Measurements from ENCODE around the gene C1QL4.
"Not testable (repeated sequence)": the region's sequence is repeated elsewhere in the genome, so short reads cannot be mapped to it uniquely, and the experiment has no call there.

The C1QL4 gene

DNA sequence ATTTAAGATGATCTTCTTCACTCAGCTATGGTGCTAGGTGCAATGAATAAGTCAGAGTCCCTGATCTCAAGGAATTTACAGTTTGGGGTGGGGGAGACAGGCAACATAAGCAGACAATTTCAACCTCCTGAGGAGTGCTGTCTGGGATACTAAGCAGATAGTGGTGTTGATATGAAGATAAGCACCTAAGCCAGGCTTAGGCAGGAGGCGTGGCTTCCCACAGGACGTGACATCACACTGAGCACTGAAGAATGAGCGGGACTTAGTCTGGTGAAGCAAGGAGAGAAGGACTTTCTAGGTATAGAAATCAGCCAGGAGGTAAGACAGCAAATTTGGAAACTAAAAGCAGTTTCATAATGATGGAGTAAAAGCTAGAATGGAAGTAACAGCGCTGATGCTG, 35.2 kb downstream of the C1QL4 start:
- DNase-seq (ENCODE audit: low read depth in 2 of 2), result no peak

DNA sequence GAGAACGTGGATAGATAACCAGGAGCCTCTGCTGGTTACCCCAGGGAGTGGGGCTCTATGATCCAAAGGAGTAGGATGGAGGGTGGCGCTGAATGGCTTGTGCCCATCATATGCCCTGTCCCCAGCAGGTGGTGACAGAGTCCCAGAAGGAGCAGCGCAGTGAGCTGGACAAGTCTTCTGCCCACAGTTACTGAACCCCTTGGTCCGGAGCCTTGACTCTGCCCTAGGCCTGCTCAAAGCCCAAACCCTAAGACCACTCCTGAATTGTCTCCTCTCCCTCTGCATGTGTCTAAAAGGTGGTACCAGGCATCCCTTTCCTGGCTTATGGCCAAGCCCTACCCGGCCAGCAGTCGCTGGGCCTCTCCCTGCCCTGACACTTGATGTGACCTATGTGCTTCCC, 38.8 kb downstream of the C1QL4 start:
- no peak for DNase-seq (ENCODE audit: low read depth in 2 of 2)

DNA sequence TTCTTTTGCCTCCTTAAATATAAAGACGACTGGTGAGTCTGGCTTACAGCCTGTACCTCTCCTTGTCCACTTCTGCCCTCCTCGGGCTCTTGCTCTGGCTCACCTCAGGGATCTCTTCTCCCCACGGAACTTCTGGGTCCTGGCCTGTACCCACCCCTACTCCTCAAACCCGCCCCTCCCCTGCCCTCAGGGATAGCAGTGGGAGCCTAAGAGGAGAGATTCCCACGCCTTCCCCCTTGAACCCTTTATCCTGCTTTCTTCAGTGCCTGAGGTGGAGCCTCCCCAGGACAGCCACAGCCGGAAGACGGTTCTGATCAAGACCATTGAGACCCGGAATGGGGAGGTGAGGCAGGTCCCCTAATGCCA, 39.3 kb downstream of the C1QL4 start:
- DNase-seq (ENCODE audit: low read depth in 2 of 2), result no peak

DNA sequence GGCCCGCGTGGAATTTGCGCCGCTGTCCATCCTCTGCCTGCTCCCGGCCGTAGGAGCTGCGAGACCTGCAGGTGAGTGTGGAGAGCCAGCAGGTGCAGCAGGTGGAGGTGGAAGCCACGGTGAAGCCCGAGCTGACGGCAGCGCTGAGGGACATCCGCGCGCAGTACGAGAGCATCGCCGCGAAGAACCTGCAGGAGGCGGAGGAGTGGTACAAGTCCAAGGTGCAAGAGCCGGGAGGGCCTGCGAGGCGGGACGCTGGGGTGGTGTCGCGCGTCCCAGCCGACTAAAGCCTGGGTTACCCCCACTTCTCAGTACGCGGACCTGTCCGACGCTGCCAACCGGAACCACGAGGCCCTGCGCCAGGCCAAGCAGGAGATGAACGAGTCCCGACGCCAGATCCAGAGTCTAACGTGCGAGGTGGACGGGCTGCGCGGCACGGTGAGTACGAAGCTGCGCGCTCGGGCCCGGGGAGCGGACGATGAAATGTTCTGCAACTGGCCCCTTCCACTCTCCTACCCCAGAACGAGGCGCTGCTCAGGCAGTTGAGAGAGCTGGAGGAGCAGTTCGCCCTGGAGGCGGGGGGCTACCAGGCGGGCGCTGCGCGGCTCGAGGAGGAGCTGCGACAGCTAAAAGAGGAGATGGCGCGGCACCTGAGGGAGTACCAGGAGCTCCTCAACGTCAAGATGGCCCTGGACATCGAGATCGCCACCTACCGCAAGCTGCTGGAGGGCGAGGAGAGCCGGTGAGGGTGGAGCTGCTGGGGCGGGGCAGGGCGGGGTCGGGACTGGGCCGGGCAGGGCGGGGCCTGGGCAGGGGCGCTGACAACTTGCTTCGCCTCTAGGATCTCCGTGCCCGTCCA, 39.9 kb downstream of the C1QL4 start:
- no peak for DNase-seq (ENCODE audit: low read depth in 2 of 2)

DNA sequence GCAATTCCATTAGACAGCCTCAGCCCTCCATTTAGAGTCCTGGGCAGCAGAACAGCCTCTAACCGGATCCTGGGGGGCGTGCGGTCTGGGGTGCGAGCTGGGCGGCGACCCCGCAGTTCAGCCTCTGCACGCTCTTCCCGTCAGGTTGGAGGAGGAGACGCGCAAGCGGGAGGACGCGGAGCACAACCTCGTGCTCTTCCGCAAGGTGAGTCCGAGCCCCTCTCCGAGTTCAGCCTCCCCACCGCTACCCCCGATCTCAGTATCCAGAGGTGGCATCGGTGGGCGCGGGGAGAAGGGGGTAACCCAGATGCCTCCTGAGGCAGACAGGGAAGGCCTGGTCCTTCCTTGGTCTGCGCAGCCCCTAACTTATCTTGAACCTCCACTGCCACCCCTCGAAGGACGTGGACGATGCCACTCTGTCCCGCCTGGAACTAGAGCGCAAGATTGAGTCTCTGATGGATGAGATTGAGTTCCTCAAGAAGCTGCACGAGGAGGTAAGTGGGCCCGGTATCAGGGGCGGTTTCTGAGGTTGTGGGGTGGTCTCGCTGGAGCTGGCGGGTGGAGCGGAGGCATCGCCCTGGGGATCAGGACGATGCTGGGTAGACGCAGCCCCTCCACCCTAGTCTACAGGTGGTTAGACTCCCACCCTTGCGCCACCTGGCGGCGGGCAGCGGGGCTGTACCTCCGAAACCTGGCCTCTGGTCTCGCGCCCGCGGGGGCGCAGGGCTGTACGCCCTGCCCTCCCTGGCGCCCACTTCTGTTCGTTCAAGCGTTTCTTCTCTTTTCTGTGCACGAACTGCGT, 40.8 kb downstream of the C1QL4 start:
- DNase-seq (ENCODE audit: low read depth in 2 of 2), result peak; percentile 13 to 20

DNA sequence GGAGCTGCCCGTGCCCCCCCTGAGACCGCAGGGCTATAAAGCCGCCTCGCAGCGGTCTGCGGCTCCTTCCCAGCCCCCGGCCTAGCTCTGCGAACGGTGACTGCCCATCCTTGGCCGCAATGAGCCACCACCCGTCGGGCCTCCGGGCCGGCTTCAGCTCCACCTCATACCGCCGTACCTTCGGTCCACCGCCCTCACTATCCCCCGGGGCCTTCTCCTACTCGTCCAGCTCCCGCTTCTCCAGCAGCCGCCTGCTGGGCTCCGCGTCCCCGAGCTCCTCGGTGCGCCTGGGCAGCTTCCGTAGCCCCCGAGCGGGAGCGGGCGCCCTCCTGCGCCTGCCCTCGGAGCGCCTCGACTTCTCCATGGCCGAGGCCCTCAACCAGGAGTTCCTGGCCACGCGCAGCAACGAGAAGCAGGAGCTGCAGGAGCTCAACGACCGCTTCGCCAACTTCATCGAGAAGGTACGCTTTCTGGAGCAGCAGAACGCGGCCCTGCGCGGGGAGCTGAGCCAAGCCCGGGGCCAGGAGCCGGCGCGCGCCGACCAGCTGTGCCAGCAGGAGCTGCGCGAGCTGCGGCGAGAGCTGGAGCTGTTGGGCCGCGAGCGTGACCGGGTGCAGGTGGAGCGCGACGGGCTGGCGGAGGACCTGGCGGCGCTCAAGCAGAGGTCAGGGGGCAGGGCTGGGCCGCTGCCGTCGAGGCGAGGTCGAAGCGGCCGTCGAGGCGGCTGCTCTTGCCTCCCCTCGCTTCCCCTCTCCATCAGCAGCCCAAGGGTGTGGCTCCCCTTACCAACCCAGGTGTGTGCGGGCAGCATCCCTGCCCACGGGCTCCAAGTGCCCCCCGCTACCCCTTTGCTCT, 41.7 kb downstream of the C1QL4 start, which contains the start of gene PRPH:
Gene PRPH (plus strand): TSS at position 66 of the 855 bp plus-strand sequence. CDS start 54 bp downstream, at position 120.
- no peak for DNase-seq (ENCODE audit: low read depth in 2 of 2)

DNA sequence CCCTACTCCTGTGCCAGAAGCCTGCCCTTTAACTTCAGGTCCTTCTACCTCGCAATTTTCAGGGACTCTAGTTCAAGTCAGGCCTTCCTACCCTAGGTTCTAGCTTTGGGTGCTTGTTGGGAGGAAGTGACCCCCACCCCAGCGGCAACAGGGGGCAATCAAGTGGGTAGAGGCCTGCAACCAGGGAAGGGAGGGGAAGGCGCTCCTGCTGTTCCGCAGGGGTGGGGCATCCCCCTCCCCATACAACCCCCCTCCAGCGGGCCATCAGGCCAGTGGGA, 42.2 kb downstream of the C1QL4 start:
- DNase-seq (ENCODE audit: low read depth in 2 of 2), result no peak

DNA sequence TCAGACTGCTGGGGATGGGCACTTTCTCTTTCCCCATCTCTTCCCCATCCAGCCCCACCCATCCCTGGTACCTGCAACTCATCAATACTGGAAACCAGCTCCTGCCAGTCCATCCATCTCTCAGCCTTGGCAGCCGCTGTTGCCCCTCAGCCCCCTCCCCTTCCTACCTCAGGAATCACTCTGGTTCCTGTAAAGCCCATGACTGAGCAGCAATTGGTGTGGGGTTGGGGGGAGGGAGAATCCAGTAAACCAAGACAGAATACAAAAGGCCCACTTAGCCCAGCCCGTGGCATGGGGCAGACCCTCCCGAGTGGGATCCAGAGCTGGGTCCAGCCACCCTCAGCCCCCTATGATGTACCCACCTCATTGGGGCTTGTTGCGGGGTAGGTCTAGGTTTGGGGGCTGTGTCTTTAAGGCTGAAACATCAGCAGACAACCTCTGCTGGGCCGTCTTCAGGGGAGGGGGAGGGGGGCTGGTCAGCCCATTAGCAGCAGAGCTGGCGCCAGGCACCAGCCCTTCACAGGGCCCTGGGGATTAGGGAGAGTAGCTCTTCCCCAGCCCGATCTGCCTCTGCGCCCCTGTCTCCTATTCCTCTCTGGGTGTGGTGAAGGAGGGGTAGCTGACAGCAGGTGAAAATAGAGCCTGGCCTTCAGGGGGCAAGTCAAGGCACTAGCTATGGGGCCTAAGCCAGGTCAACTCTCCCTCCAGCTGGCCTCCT, 42.7 kb downstream of the C1QL4 start:
- DNase-seq (ENCODE audit: low read depth in 2 of 2), result no peak

DNA sequence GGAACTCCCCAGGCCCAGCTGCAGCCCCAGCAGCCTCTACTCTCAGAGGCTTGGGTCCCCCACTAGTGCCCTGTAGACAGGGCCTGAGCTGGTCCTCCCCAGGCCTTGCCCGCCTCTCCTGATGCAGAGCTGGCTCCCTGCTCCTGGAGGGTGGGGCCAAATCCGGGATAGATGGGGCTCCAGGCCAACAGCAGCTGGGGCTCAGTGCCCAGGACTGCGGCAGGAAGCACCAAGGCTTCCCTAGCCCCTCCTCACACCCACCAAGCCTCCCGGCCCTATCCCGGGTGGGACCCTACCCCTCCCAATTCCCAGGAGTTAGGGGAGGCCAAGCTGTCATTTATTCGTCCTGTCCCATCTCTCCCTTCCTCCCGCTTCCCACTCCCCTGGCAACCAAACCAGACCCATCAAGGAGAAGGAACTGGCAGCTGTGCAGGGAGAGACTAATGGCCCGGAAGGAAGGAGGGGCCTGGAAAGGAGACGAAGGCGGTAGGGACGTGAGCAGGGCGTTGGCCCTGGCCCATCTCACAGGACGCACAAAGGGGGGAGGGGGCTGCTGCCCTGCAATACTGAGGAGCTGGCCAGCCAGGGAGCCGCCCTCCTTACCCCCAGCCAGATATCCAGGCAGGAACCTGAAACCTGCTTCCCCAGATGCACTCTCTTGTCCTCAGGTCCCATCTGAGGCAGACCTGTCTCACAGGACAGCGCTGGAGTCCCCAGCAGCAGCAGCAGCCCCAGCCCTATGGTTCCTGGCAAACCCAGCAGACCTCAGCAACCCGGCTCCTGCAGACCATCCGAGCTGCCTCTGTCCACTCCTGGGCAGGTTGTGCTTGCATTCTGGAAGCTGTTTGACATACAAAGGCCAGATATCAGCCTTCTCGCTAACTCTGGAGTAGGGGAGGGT, 43.7 kb downstream of the C1QL4 start:
- no peak for DNase-seq (ENCODE audit: low read depth in 2 of 2)

DNA sequence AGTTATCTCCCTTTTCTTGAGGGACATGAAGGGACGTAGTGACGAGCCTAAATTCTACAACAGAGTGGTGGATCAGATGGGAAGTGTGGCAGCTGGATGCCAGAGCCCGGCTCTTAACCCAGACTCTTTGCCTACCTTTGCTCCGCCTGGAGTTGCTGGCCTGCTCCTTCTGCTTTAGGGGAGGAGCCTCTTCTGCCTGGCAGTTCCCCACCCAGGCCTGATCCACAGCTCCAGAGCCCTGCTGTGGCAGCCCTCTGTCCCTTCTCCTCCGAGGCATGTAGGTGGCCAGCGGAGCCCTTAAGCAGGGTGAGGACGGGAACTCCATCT, 44.3 kb downstream of the C1QL4 start:
- DNase-seq (ENCODE audit: low read depth in 2 of 2), result no peak

DNA sequence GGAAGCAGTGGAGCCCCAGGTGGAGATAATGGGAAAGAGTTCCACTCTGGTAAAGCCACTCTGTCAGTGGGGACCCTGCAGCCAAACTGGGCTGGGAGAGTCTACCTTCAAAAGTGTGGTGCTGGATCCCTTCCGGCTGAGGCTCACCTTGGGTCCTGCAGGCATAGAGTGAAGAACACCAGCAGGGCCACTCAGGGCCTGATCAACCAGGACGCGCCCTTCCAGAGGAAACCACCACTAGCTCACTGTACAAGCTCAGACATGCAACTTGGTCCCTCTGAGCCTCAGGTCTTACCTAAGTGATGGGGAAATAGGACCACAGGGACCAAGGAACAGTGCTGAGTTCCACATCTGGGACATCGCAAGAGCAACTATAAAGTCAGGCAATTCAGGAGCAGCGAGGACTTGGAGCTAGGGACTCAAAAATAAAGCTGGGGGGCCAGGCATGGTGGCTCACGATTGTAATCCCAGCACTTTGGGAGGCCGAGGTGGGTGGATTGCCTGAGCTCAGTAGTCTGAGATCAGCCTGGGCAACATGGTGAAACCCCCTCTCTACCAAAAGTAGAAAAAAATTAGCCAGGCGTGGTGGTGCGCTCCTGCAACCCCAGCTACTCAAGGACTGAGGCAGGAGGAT, 47.9 kb downstream of the C1QL4 start:
- no peak for DNase-seq (ENCODE audit: low read depth in 2 of 2)

DNA sequence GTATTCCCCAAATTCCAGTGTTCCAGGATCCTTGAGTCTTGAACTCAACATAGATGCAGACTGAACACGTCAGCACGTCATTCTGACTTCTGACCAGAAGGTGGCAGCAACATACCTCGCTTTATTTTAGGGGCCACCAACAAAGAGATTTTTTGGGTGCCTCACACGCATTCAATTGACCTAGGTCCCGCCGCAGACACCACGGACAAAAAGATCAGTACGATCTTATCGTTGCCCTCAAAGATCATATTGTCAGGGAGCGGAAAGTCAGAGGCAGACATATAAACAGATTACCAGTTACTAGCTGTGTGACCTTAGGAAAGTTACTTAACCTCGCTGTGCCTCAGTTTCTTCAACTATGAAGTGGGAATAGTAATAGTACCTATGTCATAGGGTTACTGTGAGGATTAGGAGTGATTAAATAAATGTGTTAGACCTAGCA, 48.6 kb downstream of the C1QL4 start:
- peak; percentile 37 to 43 for DNase-seq (ENCODE audit: low read depth in 2 of 2)

DNA sequence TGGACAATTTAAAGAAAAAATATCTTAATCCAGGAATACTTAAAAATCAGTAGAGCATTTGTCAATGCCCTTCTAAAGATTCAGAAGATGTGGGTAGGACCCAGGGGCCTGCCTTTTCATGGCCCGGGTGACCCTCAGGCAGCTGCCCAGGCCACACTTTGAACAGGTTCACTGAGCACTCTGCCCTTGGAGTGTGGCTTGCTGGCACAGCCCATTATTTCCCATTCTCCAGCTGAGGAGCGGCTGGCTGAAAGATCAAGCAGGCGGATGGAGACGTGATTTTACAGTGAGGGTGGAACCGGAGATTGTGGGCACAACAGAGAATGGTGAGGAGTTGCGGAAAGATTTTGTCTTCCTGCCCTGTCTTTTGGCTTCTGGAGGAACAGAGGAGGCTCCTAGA, 49.1 kb downstream of the C1QL4 start:
- DNase-seq (ENCODE audit: low read depth in 2 of 2), result no peak

DNA sequence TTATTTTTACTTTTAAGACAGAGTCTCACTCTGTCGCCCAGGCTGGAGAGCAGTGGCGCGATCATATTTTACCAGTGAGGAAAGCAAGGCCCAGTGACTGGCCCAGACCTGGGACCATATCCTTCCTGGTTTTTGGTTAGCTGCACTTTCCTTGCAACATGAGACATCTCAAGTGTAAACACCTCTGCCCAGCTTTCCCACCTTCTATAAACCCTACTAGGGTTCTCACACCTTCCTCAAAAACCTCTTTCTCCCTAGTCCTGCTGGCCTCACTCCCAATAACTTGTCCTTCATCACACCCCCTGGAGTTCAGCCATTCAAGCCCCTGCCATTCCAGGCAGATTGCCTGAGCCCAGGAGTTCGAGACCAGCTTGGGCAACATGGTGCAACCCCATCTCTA, 52.3 kb downstream of the C1QL4 start:
- DNase-seq (ENCODE audit: low read depth in 2 of 2), result no peak

DNA sequence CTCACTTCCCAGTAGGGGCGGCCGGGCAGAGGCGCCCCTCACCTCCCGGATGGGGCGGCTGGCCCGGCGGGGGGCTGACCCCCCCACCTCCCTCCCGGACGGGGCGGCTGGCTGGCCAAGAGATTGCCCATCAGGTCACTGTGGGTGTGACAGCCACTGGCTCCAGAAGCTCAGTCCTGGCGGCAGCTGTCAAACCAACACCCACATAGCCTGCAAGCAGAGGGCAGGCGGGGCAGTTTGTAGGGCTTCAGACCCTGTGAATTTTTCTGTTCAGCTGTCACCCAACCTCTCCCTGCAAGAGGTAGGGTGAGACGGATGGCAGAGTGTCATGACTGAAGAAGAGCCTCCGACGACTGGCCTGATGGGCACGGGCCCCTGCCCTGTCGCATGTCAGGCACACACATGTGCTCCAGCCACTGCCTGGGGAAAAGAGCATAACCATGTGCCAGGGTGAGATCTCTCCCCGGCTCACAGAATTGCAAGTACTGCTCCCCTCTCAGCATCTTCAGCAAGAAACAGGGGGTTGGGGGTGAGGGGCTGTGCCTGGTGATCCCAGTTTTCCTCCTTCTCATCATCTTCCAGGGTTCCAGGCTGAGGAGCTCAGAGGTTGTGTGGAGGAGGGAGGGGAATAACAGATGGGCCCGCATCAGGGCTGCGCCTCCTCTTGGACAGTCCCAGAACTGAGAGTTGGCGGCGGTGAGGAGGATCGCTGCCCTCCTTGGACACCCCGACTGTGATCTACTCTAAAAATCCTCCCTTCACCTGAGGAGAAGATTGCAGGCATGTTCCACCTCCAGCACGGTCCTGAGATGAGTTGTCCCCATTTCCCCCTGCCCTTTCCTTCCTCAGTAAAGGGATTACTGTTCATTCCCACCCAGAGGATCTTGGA, 53.2 kb downstream of the C1QL4 start:
- DNase-seq (ENCODE audit: low read depth in 2 of 2), result no peak

DNA sequence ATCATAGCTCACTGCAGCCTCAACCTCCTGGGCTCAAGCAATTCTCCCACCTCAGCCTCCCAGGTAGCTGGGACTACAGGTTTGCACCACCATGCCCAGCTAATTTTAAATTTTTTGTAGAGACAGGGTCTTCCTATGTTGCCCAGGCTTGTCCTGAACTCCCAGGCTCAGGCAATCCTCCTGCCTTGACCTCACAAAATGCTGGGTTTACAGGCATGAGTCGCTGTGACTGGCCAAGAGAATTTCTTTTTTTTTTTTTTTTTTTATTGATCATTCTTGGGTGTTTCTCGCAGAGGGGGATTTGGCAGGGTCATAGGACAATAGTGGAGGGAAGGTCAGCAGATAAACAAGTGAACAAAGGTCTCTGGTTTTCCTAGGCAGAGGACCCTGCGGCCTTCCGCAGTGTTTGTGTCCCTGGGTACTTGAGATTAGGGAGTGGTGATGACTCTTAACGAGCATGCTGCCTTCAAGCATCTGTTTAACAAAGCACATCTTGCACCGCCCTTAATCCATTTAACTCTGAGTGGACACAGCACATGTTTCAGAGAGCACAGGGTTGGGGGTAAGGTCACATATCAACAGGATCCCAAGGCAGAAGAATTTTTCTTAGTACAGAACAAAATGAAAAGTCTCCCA, 54.1 kb downstream of the C1QL4 start:
- DNase-seq (ENCODE audit: low read depth in 2 of 2), result not testable (repeated sequence)
